GM12878 (cell line): ENCODE measurements around the gene PHLDA3. TPM values are rescaled to one million over a fixed set of nuclear protein-coding genes. Genes with fewer than 3 reads are reported as not detected.

Source experiments
- BCL3 ChIP-seq: IDR thresholded peaks from 2 replicates; pipeline ENCODE4 v1.6.1; 2011; ENCODE audit warnings: borderline replicate concordance, low read depth, mild to moderate bottlenecking, moderate library complexity, low read length; ENCODE audit not compliant: insufficient read depth, poor library complexity, severe bottlenecking
- CBFB ChIP-seq: IDR thresholded peaks from 2 replicates; pipeline ENCODE4 v1.6.1; 2016; ENCODE audit warnings: antibody characterized with exemption, low read depth
- EED ChIP-seq: sonication (generic); IDR thresholded peaks from 2 replicates; pipeline ENCODE4 v1.6.1; 2016; ENCODE audit warnings: antibody characterized with exemption, low read depth
- FOS ChIP-seq: IDR thresholded peaks from 3 replicates; pipeline ENCODE4 v1.6.1; 2011; ENCODE audit warnings: borderline replicate concordance; ENCODE audit not compliant: insufficient read length; ENCODE audit errors: extremely low read depth
- FOXM1 ChIP-seq: IDR thresholded peaks from 2 replicates; pipeline ENCODE4 v1.6.1; 2012; ENCODE audit warnings: low read depth, mild to moderate bottlenecking, inconsistent platforms, low read length, moderate library complexity
- IKZF2 ChIP-seq, 2 experiments: fragments of 450-650 bp; IDR thresholded peaks; 2 replicates each; pipeline ENCODE4 v1.6.1; 2017; ENCODE audit warnings: mild to moderate bottlenecking in 2 of 2, moderate library complexity in 2 of 2
- JUND ChIP-seq: IDR thresholded peaks from 2 replicates; pipeline ENCODE4 v1.6.1; 2012; ENCODE audit warnings: low read depth, mild to moderate bottlenecking, low read length, improper control_type of control experiment, moderate library complexity
- MEF2A ChIP-seq: IDR thresholded peaks from 2 replicates; pipeline ENCODE4 v1.6.1; 2011; ENCODE audit warnings: low read depth, mild to moderate bottlenecking, low read length, moderate library complexity; ENCODE audit not compliant: insufficient read depth
- NFYA ChIP-seq: IDR thresholded peaks from 2 replicates; pipeline ENCODE4 v1.6.1; 2011; ENCODE audit warnings: low read depth, mild to moderate bottlenecking, low read length, improper control_type of control experiment, borderline replicate concordance
- NFYB ChIP-seq: IDR thresholded peaks from 2 replicates; pipeline ENCODE4 v1.6.1; 2011; ENCODE audit warnings: low read depth, mild to moderate bottlenecking, low read length, improper control_type of control experiment, moderate library complexity; ENCODE audit not compliant: insufficient read depth
- PAX5 ChIP-seq: IDR thresholded peaks from 2 replicates; pipeline ENCODE4 v1.6.1; 2011; ENCODE audit warnings: low read depth, low read length, borderline replicate concordance
- PAX8 ChIP-seq: fragments of 450-650 bp; IDR thresholded peaks from 2 replicates; pipeline ENCODE4 v1.6.1; 2017; ENCODE audit warnings: mild to moderate bottlenecking, moderate library complexity
- PBX3 ChIP-seq: IDR thresholded peaks from 2 replicates; pipeline ENCODE4 v1.6.1; 2011; ENCODE audit warnings: mild to moderate bottlenecking, low read depth, low read length, moderate library complexity; ENCODE audit not compliant: insufficient replicate concordance
- RAD51 ChIP-seq: fragments of 450-650 bp; IDR thresholded peaks from 2 replicates; pipeline ENCODE4 v1.6.1; 2016; ENCODE audit warnings: moderate library complexity, mild to moderate bottlenecking, inconsistent platforms
- SP1 ChIP-seq: IDR thresholded peaks from one replicate; pipeline ENCODE4 v1.6.1; 2011; ENCODE audit warnings: low read depth, low read length
- TCF12 ChIP-seq: IDR thresholded peaks from 2 replicates; pipeline ENCODE4 v1.6.1; 2011; ENCODE audit warnings: low read depth, mild to moderate bottlenecking, low read length
- TCF7 ChIP-seq: IDR thresholded peaks from 2 replicates; pipeline ENCODE4 v1.6.1; 2014; ENCODE audit warnings: antibody characterized with exemption, borderline replicate concordance
- USF1 ChIP-seq: IDR thresholded peaks from 2 replicates; pipeline ENCODE4 v1.6.1; 2011; ENCODE audit warnings: borderline replicate concordance, low read depth, mild to moderate bottlenecking, moderate library complexity, mixed read lengths, low read length; ENCODE audit not compliant: insufficient read depth; ENCODE audit errors: extremely low read length
- WRNIP1 ChIP-seq: IDR thresholded peaks from 2 replicates; pipeline ENCODE4 v1.6.1; 2011; ENCODE audit warnings: low read depth, low read length, improper control_type of control experiment, borderline replicate concordance
- ZBTB33 ChIP-seq: fragments of 450-650 bp; IDR thresholded peaks from 2 replicates; pipeline ENCODE4 v1.6.1; 2017; ENCODE audit warnings: mild to moderate bottlenecking
- ZNF384 ChIP-seq: IDR thresholded peaks from 2 replicates; pipeline ENCODE4 v1.6.1; 2012; ENCODE audit warnings: low read depth, mild to moderate bottlenecking, low read length, improper control_type of control experiment, borderline replicate concordance
- ZNF622 ChIP-seq: fragments of 450-650 bp; IDR thresholded peaks from 2 replicates; pipeline ENCODE4 v1.6.1; 2017; ENCODE audit warnings: mild to moderate bottlenecking, inconsistent platforms
- ZSCAN29 ChIP-seq: fragments of 450-650 bp; IDR thresholded peaks from 2 replicates; pipeline ENCODE4 v1.6.1; 2017; ENCODE audit warnings: mild to moderate bottlenecking, moderate library complexity
- polyA plus RNA-seq, 11 experiments: library from polyadenylated mRNA; depleted of rRNA in 4 of 11; unstranded in 6 of 11; stranded (reverse) in 5 of 11; fragments of >200 nt; fragmentation: Nextera tagmentation in 4 of 11; fragmentation: Illumina TruSeq in 1 of 11; extraction: Ambion mirVana in 4 of 11; extraction: Trizol in 1 of 11; gene quantifications; 1 replicate in 1 of 11; 2 replicates in 10 of 11; pipeline versions ENCODE4 v1.2.1 to v1.2.3, GENCODE V29; 2011 to 2016; ENCODE audit warnings: inconsistent platforms in 2 of 11, missing spikeins in 2 of 11, low read depth in 1 of 11
- total RNA-seq, 4 experiments: library from RNA; depleted of rRNA in 3 of 4; stranded (reverse); fragments of >200 nt in 3 of 4; fragmentation: Illumina TruSeq in 1 of 4; extraction: Trizol in 1 of 4; gene quantifications; 2 replicates each; pipeline versions ENCODE4 v1.2.1 to v1.2.3, GENCODE V29; 2013 to 2021

The PHLDA3 gene
- total and polyA plus RNA-seq, 10 of the 15 experiments (the other 5 are each of a cell fraction or from before 2014, with no cell fraction given) = 0.60 to 57.4 (median 21.8) TPM

GRCh38 chr1:201450721-201451291, 18.2 kb downstream of the PHLDA3 start (continued):
- TF ChIP-seq ZBTB33 (no peak), FOXM1 (no peak), PBX3 (no peak), USF1 (no peak), MEF2A (no peak), BCL3 (no peak), TCF7 (no peak), EED (0 out of 2 replicates have a peak, but pooled peaks have one; percentile 45), ZNF622 (no peak), PAX8 (no peak), SP1 (peak; percentile 39), NFYA (no peak), JUND (no peak), WRNIP1 (no peak), CBFB (no peak), RAD51 (no peak), IKZF2 (IDR thresholded peaks at IDR 0.05) (0 out of 4 replicates have a peak, but pooled peaks of 1 of the 2 experiments have one; percentile 20), ZSCAN29 (no peak), NFYB (no peak), FOS (no peak), TCF12 (peak; percentile 66; the same call in 1 of the 2 replicates), PAX5 (no peak), ZNF384 (no peak)
